WTC11 (cell line): ENCODE results near the gene ZMIZ1. TPM values are rescaled to one million over a fixed set of nuclear protein-coding genes. Genes with fewer than 3 reads are reported as not detected.

Source experiments
- ATAC-seq: fragments of 200-7000 bp; cut with Tn5 transposase; 2 replicates; pipeline ENCODE4 v1.10.0; 2021; ENCODE audit warnings: mild to moderate bottlenecking, moderate library complexity
- CTCF ChIA-PET: fragments of 300-600 bp; sonication (Branson Sonifier 250); formaldehyde crosslinking; loops from one replicate; lab custom pipeline; 2021; ENCODE audit warnings: antibody characterized with exemption; lab: Charles Lee
- POLR2A ChIA-PET: fragments of 350-600 bp; sonication (Branson Sonifier 250); formaldehyde crosslinking; loops from one replicate; lab custom pipeline; 2021; ENCODE audit warnings: antibody characterized with exemption; lab: Charles Lee
- DNase-seq: peaks from one replicate; pipeline ENCODE4 v3.0.0; 2021; ENCODE audit warnings: low spot score
- H3K27ac Mint-ChIP-seq: 2 replicates; pipeline ENCODE4 v1.8.0; 2021; ENCODE audit warnings: mixed read lengths
- H3K27me3 Mint-ChIP-seq: 2 replicates; pipeline ENCODE4 v1.8.0; 2021; ENCODE audit warnings: low read depth, mild to moderate bottlenecking, moderate library complexity, mixed read lengths
- H3K36me3 Mint-ChIP-seq: 2 replicates; pipeline ENCODE4 v1.8.0; 2021; ENCODE audit warnings: mixed read lengths
- H3K4me1 Mint-ChIP-seq: 2 replicates; pipeline ENCODE4 v1.8.0; 2022; ENCODE audit warnings: mixed read lengths
- H3K4me3 Mint-ChIP-seq: 2 replicates; pipeline ENCODE4 v1.8.0; 2021; ENCODE audit warnings: mild to moderate bottlenecking, moderate library complexity, mixed read lengths
- H3K9me3 Mint-ChIP-seq: 2 replicates; pipeline ENCODE4 v1.8.0; 2021; ENCODE audit warnings: mixed read lengths
- ARID4B ChIP-seq: sonication (generic); formaldehyde crosslinking; IDR thresholded peaks from 2 replicates; pipeline ENCODE4 v1.8.0; 2023; ENCODE audit warnings: missing genetic modification reagents, mild to moderate bottlenecking, borderline replicate concordance
- ATF3 ChIP-seq: sonication (generic); formaldehyde crosslinking; conservative IDR thresholded peaks from 2 replicates; pipeline ENCODE4 v1.8.1; 2022; ENCODE audit warnings: mild to moderate bottlenecking, missing genetic modification reagents
- EMX1 ChIP-seq: fragments of 250-450 bp; sonication (Bioruptor Pico); IDR thresholded peaks from 2 replicates; pipeline ENCODE4 v1.8.0; 2021; ENCODE audit warnings: mild to moderate bottlenecking
- GTF2I ChIP-seq: fragments of 250-450 bp; sonication (Bioruptor Pico); conservative IDR thresholded peaks from 2 replicates; pipeline ENCODE4 v1.4.0; 2021; ENCODE audit warnings: mild to moderate bottlenecking
- MLX ChIP-seq: sonication (generic); formaldehyde crosslinking; IDR thresholded peaks from 2 replicates; pipeline ENCODE4 v1.8.1; 2023; ENCODE audit warnings: mild to moderate bottlenecking, missing genetic modification reagents, moderate library complexity
- OVOL2 ChIP-seq: fragments of 250-450 bp; sonication (Bioruptor Pico); IDR thresholded peaks from 2 replicates; pipeline ENCODE4 v1.9.0; 2021; ENCODE audit warnings: mild to moderate bottlenecking, borderline replicate concordance
- SMAD3 ChIP-seq: sonication (generic); formaldehyde crosslinking; IDR thresholded peaks from 2 replicates; pipeline ENCODE4 v1.8.0; 2022; ENCODE audit warnings: missing genetic modification reagents, mild to moderate bottlenecking, borderline replicate concordance
- ZNF138 ChIP-seq: sonication (generic); formaldehyde crosslinking; conservative IDR thresholded peaks from 2 replicates; pipeline ENCODE4 v1.8.1; 2022; ENCODE audit warnings: mild to moderate bottlenecking, moderate library complexity, missing genetic modification reagents
- total RNA-seq: library from RNA; stranded (reverse); gene quantifications from 3 replicates; pipeline ENCODE4 v1.2.3, GENCODE V29; 2021
- TF ChIP-seq, protein P1 (sequence below): fragments of 250-450 bp; sonication (Bioruptor Pico); conservative IDR thresholded peaks from 2 replicates; pipeline ENCODE4 v1.9.0; 2021; ENCODE audit warnings: mild to moderate bottlenecking
- TF ChIP-seq, protein P2 (sequence below): fragments of 250-450 bp; sonication (Bioruptor Pico); IDR thresholded peaks from 2 replicates; pipeline ENCODE4 v1.9.0; 2021; ENCODE audit warnings: mild to moderate bottlenecking
- TF ChIP-seq, protein P3 (sequence below): sonication (generic); formaldehyde crosslinking; IDR thresholded peaks from 2 replicates; pipeline ENCODE4 v1.8.1; 2022; ENCODE audit warnings: missing genetic modification reagents, borderline replicate concordance
- TF ChIP-seq, protein P4 (sequence below): sonication (generic); formaldehyde crosslinking; IDR thresholded peaks from 2 replicates; pipeline ENCODE4 v1.8.1; 2023; ENCODE audit warnings: mild to moderate bottlenecking, missing genetic modification reagents, borderline replicate concordance
- TF ChIP-seq, protein P5 (sequence below): fragments of 250-450 bp; sonication (Bioruptor Pico); IDR thresholded peaks from 2 replicates; pipeline ENCODE4 v1.9.0; 2021; ENCODE audit warnings: mild to moderate bottlenecking
- TF ChIP-seq, protein P6 (sequence below): fragments of 200-600 bp; IDR thresholded peaks from 2 replicates; pipeline ENCODE4 v1.8.0; 2022; ENCODE audit warnings: antibody characterized with exemption

Gene ZMIZ1
- total RNA-seq, 1 experiment from 2014 or later = 44.4 TPM

- no peak overlapping the region for H3K4me3 Mint-ChIP-seq
- peaks cover 10% of the 10 kb centered on the region for H3K9me3 Mint-ChIP-seq
- no peak for DNase-seq
- no peak for ATAC-seq
- H3K27ac Mint-ChIP-seq = no peak overlapping the region
- peaks cover 11% of the 10 kb centered on the region for H3K4me1 Mint-ChIP-seq
- CTCF ChIA-PET = interaction anchor here (1.0 to 3.0 kb wide), 2 partner anchors 24 to 52 kb away, joined by 4 to 9 read pairs; partner anchors contain the start of gene PPIF
- no peaks in the 10 kb centered on the region; the same call in 1 of the 2 replicates for H3K27me3 Mint-ChIP-seq
- TF ChIP-seq, protein P1, sequence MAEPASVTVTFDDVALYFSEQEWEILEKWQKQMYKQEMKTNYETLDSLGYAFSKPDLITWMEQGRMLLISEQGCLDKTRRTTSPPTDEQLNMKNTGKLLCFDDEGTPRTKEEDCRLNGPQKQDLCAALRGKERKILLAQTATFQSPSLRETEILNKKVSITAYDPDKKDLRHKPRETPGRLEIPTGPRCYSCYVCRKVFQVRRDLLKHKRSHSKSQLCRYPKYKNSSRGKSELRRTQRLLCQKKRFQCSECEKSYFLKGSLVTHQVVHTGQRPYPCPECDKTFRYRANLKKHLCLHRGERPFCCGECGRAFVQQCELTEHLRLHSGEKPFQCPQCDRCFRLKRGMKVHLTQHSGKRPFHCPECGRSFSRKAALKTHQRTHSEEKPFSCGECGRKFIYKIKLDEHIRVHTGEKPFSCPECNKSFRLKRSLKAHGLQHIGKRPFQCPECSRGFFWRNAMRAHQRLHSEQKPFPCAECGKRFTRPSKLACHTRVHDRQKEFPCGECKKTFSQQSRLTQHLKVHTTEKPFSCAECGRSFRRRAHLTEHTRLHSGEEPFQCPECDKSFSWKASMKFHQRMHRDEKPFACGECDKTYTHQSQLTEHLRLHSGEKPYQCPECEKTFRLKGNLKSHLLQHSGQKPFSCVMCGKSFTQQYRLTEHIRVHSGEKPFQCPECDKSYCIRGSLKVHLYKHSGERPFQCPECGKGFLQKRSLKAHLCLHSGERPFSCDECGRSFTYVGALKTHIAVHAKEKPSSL (CRISPR knock-in tag) = no peak
- TF ChIP-seq, protein P2, sequence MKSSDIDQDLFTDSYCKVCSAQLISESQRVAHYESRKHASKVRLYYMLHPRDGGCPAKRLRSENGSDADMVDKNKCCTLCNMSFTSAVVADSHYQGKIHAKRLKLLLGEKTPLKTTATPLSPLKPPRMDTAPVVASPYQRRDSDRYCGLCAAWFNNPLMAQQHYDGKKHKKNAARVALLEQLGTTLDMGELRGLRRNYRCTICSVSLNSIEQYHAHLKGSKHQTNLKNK (CRISPR knock-in tag) = no peak
- TF ChIP-seq EMX1 (CRISPR knock-in tag) (no peak), MLX (CRISPR knock-in tag) (no peak), GTF2I (CRISPR knock-in tag) (no peak), ARID4B (no peak), ATF3 (no peak), SMAD3 (CRISPR knock-in tag) (no peak), OVOL2 (no peak), ZNF138 (CRISPR knock-in tag) (no peak)
- TF ChIP-seq, protein P3, sequence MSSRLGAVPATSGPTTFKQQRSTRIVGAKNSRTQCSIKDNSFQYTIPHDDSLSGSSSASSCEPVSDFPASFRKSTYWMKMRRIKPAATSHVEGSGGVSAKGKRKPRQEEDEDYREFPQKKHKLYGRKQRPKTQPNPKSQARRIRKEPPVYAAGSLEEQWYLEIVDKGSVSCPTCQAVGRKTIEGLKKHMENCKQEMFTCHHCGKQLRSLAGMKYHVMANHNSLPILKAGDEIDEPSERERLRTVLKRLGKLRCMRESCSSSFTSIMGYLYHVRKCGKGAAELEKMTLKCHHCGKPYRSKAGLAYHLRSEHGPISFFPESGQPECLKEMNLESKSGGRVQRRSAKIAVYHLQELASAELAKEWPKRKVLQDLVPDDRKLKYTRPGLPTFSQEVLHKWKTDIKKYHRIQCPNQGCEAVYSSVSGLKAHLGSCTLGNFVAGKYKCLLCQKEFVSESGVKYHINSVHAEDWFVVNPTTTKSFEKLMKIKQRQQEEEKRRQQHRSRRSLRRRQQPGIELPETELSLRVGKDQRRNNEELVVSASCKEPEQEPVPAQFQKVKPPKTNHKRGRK = no peak
- TF ChIP-seq, protein P4, sequence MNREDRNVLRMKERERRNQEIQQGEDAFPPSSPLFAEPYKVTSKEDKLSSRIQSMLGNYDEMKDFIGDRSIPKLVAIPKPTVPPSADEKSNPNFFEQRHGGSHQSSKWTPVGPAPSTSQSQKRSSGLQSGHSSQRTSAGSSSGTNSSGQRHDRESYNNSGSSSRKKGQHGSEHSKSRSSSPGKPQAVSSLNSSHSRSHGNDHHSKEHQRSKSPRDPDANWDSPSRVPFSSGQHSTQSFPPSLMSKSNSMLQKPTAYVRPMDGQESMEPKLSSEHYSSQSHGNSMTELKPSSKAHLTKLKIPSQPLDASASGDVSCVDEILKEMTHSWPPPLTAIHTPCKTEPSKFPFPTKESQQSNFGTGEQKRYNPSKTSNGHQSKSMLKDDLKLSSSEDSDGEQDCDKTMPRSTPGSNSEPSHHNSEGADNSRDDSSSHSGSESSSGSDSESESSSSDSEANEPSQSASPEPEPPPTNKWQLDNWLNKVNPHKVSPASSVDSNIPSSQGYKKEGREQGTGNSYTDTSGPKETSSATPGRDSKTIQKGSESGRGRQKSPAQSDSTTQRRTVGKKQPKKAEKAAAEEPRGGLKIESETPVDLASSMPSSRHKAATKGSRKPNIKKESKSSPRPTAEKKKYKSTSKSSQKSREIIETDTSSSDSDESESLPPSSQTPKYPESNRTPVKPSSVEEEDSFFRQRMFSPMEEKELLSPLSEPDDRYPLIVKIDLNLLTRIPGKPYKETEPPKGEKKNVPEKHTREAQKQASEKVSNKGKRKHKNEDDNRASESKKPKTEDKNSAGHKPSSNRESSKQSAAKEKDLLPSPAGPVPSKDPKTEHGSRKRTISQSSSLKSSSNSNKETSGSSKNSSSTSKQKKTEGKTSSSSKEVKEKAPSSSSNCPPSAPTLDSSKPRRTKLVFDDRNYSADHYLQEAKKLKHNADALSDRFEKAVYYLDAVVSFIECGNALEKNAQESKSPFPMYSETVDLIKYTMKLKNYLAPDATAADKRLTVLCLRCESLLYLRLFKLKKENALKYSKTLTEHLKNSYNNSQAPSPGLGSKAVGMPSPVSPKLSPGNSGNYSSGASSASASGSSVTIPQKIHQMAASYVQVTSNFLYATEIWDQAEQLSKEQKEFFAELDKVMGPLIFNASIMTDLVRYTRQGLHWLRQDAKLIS = no peak
- TF ChIP-seq, protein P5, sequence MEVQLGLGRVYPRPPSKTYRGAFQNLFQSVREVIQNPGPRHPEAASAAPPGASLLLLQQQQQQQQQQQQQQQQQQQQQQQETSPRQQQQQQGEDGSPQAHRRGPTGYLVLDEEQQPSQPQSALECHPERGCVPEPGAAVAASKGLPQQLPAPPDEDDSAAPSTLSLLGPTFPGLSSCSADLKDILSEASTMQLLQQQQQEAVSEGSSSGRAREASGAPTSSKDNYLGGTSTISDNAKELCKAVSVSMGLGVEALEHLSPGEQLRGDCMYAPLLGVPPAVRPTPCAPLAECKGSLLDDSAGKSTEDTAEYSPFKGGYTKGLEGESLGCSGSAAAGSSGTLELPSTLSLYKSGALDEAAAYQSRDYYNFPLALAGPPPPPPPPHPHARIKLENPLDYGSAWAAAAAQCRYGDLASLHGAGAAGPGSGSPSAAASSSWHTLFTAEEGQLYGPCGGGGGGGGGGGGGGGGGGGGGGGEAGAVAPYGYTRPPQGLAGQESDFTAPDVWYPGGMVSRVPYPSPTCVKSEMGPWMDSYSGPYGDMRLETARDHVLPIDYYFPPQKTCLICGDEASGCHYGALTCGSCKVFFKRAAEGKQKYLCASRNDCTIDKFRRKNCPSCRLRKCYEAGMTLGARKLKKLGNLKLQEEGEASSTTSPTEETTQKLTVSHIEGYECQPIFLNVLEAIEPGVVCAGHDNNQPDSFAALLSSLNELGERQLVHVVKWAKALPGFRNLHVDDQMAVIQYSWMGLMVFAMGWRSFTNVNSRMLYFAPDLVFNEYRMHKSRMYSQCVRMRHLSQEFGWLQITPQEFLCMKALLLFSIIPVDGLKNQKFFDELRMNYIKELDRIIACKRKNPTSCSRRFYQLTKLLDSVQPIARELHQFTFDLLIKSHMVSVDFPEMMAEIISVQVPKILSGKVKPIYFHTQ (CRISPR knock-in tag) = no peak
- TF ChIP-seq, protein P6, sequence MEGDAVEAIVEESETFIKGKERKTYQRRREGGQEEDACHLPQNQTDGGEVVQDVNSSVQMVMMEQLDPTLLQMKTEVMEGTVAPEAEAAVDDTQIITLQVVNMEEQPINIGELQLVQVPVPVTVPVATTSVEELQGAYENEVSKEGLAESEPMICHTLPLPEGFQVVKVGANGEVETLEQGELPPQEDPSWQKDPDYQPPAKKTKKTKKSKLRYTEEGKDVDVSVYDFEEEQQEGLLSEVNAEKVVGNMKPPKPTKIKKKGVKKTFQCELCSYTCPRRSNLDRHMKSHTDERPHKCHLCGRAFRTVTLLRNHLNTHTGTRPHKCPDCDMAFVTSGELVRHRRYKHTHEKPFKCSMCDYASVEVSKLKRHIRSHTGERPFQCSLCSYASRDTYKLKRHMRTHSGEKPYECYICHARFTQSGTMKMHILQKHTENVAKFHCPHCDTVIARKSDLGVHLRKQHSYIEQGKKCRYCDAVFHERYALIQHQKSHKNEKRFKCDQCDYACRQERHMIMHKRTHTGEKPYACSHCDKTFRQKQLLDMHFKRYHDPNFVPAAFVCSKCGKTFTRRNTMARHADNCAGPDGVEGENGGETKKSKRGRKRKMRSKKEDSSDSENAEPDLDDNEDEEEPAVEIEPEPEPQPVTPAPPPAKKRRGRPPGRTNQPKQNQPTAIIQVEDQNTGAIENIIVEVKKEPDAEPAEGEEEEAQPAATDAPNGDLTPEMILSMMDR = no peak
- POLR2A ChIA-PET = no interaction called here
- H3K36me3 Mint-ChIP-seq = no peaks in the 10 kb centered on the region
Measured at GRCh38 chr10:79322616-79323543, 254.1 kb downstream of the ZMIZ1 start.
